ENCODE measurements around the gene POU5F2.

Gene POU5F2

DNA sequence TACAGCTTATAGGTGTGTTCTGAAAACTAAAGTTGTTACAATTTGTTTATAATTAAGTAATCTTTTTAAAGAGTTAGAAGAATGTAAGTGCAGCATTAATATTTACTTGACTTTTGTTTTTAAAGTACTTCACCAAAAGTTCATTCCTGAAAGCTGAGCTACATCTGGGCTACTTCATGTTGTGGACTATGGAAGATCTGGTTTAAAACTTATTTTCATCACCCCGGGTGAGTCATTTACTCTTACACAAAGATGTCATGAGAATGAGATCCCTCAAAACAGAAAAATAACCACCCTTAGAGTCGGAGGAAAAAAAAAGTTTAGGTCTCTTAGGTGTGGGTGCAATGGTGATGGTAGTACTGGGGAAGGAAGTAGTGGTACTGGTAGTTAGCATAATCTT is 5.1 kb downstream of the POU5F2 start:
- Histone ChIP-seq H3K27me3 (replicated peaks; ENCODE audit: control insufficient read depth, insufficient read depth, low read length) (no peaks in the 10 kb centered on the region), H3K9ac (ENCODE audit: low read length) (no peak overlapping the region), H3K4me3 (ENCODE audit: low read length) (no peak overlapping the region), H3K4me1 (ENCODE audit: control insufficient read depth, insufficient read depth, low read length) (no peaks in the 10 kb centered on the region), H3K9me3 (ENCODE audit: control insufficient read depth, low read length) (peaks cover 3% of the 10 kb centered on the region), H3K36me3 (ENCODE audit: control insufficient read depth, insufficient read depth, low read length, severe bottlenecking) (no peaks in the 10 kb centered on the region)
- DNase-seq (ENCODE audit: low read depth): no peak

- DNase-seq (ENCODE audit: low read depth): peak; percentile 15
- no peak overlapping the region for H3K4me3 ChIP-seq (ENCODE audit: low read length)
Observed at GRCh38 chr5:93735378-93735777, 6.0 kb downstream of the POU5F2 start.

DNA sequence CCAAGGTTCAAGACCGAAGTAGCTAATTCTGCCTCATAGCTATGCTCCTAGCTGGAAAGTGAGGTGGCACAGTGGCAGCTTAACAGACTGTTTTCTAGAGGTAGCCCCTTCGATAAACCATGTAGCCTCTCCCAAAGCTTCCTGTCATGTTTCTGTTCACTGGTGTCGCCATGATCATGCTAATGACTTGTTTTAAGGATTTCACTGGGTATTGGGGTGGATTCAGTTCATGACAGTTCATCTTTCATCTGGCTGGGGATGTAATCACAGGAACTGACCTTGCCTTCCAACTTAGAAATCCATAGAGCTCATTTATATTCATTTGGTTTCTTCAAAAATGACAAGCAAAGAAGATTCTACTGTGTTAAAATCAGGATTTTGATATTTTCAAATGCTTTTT is 9.4 kb downstream of the POU5F2 start:
- H3K4me3 ChIP-seq (ENCODE audit: low read length): no peak overlapping the region
- no peaks in the 10 kb centered on the region for H3K27me3 ChIP-seq (replicated peaks; ENCODE audit: control insufficient read depth, insufficient read depth, low read length)
- no peaks in the 10 kb centered on the region for H3K9me3 ChIP-seq (ENCODE audit: control insufficient read depth, low read length)
- H3K36me3 ChIP-seq (ENCODE audit: control insufficient read depth, insufficient read depth, low read length, severe bottlenecking): no peaks in the 10 kb centered on the region
- no peak overlapping the region for H3K9ac ChIP-seq (ENCODE audit: low read length)
- H3K4me1 ChIP-seq (ENCODE audit: control insufficient read depth, insufficient read depth, low read length): no peaks in the 10 kb centered on the region
- DNase-seq (ENCODE audit: low read depth): no peak

More at GRCh38 chr5:93735378-93735777, 6.0 kb downstream of the POU5F2 start:
- H3K4me1 ChIP-seq (ENCODE audit: control insufficient read depth, insufficient read depth, low read length): no peaks in the 10 kb centered on the region
- no peaks in the 10 kb centered on the region for H3K36me3 ChIP-seq (ENCODE audit: control insufficient read depth, insufficient read depth, low read length, severe bottlenecking)
- H3K27me3 ChIP-seq (replicated peaks; ENCODE audit: control insufficient read depth, insufficient read depth, low read length): no peaks in the 10 kb centered on the region
- H3K9ac ChIP-seq (ENCODE audit: low read length): no peak overlapping the region
- H3K9me3 ChIP-seq (ENCODE audit: control insufficient read depth, low read length): peaks cover 3% of the 10 kb centered on the region

- Histone ChIP-seq H3K36me3 (ENCODE audit: control insufficient read depth, insufficient read depth, low read length, severe bottlenecking) (no peaks in the 10 kb centered on the region), H3K9me3 (ENCODE audit: control insufficient read depth, low read length) (no peaks in the 10 kb centered on the region), H3K4me3 (ENCODE audit: low read length) (no peak overlapping the region), H3K4me1 (ENCODE audit: control insufficient read depth, insufficient read depth, low read length) (no peaks in the 10 kb centered on the region), H3K9ac (ENCODE audit: low read length) (no peak overlapping the region), H3K27me3 (replicated peaks; ENCODE audit: control insufficient read depth, insufficient read depth, low read length) (no peaks in the 10 kb centered on the region)
- no peak for DNase-seq (ENCODE audit: low read depth)
Observed at GRCh38 chr5:93726595-93726994, 14.8 kb downstream of the POU5F2 start.

- H3K9me3 ChIP-seq (ENCODE audit: control insufficient read depth, low read length): no peaks in the 10 kb centered on the region
- no peak for DNase-seq (ENCODE audit: low read depth)
- no peak overlapping the region for H3K4me3 ChIP-seq (ENCODE audit: low read length)
- H3K36me3 ChIP-seq (ENCODE audit: control insufficient read depth, insufficient read depth, low read length, severe bottlenecking): no peaks in the 10 kb centered on the region
- H3K9ac ChIP-seq (ENCODE audit: low read length): no peak overlapping the region
- H3K4me1 ChIP-seq (ENCODE audit: control insufficient read depth, insufficient read depth, low read length): no peaks in the 10 kb centered on the region
- no peaks in the 10 kb centered on the region for H3K27me3 ChIP-seq (replicated peaks; ENCODE audit: control insufficient read depth, insufficient read depth, low read length)
Observed at GRCh38 chr5:93724791-93725190, 16.6 kb downstream of the POU5F2 start.

- DNase-seq (ENCODE audit: low read depth): no peak
- Histone ChIP-seq H3K4me3 (ENCODE audit: low read length) (no peak overlapping the region), H3K27me3 (replicated peaks; ENCODE audit: control insufficient read depth, insufficient read depth, low read length) (no peaks in the 10 kb centered on the region), H3K9me3 (ENCODE audit: control insufficient read depth, low read length) (no peaks in the 10 kb centered on the region), H3K36me3 (ENCODE audit: control insufficient read depth, insufficient read depth, low read length, severe bottlenecking) (no peaks in the 10 kb centered on the region), H3K4me1 (ENCODE audit: control insufficient read depth, insufficient read depth, low read length) (no peaks in the 10 kb centered on the region), H3K9ac (ENCODE audit: low read length) (no peak overlapping the region)
Observed at GRCh38 chr5:93723681-93724080, 17.7 kb downstream of the POU5F2 start.

GRCh38 chr5:93723005-93723404 is 18.4 kb downstream of the POU5F2 start:
- H3K4me3 ChIP-seq (ENCODE audit: low read length): no peak overlapping the region
- H3K27me3 ChIP-seq (replicated peaks; ENCODE audit: control insufficient read depth, insufficient read depth, low read length): no peaks in the 10 kb centered on the region
- H3K4me1 ChIP-seq (ENCODE audit: control insufficient read depth, insufficient read depth, low read length): no peaks in the 10 kb centered on the region
- H3K9me3 ChIP-seq (ENCODE audit: control insufficient read depth, low read length): no peaks in the 10 kb centered on the region
- H3K36me3 ChIP-seq (ENCODE audit: control insufficient read depth, insufficient read depth, low read length, severe bottlenecking): no peaks in the 10 kb centered on the region
- DNase-seq (ENCODE audit: low read depth): no peak
- H3K9ac ChIP-seq (ENCODE audit: low read length): no peak overlapping the region

GRCh38 chr5:93722588-93722987 is 18.8 kb downstream of the POU5F2 start:
- H3K4me1 ChIP-seq (ENCODE audit: control insufficient read depth, insufficient read depth, low read length): no peaks in the 10 kb centered on the region
- no peaks in the 10 kb centered on the region for H3K36me3 ChIP-seq (ENCODE audit: control insufficient read depth, insufficient read depth, low read length, severe bottlenecking)
- H3K9me3 ChIP-seq (ENCODE audit: control insufficient read depth, low read length): no peaks in the 10 kb centered on the region
- no peak overlapping the region for H3K4me3 ChIP-seq (ENCODE audit: low read length)
- H3K9ac ChIP-seq (ENCODE audit: low read length): no peak overlapping the region
- DNase-seq (ENCODE audit: low read depth): no peak
- no peaks in the 10 kb centered on the region for H3K27me3 ChIP-seq (replicated peaks; ENCODE audit: control insufficient read depth, insufficient read depth, low read length)

- no peaks in the 10 kb centered on the region for H3K9me3 ChIP-seq (ENCODE audit: control insufficient read depth, low read length)
- H3K4me3 ChIP-seq (ENCODE audit: low read length): no peak overlapping the region
- no peaks in the 10 kb centered on the region for H3K36me3 ChIP-seq (ENCODE audit: control insufficient read depth, insufficient read depth, low read length, severe bottlenecking)
- no peaks in the 10 kb centered on the region for H3K27me3 ChIP-seq (replicated peaks; ENCODE audit: control insufficient read depth, insufficient read depth, low read length)
- DNase-seq (ENCODE audit: low read depth): no peak
- no peak overlapping the region for H3K9ac ChIP-seq (ENCODE audit: low read length)
- H3K4me1 ChIP-seq (ENCODE audit: control insufficient read depth, insufficient read depth, low read length): no peaks in the 10 kb centered on the region
Observed at GRCh38 chr5:93721511-93721910, 19.9 kb downstream of the POU5F2 start.

GRCh38 chr5:93721071-93721470 is 20.3 kb downstream of the POU5F2 start:
- no peaks in the 10 kb centered on the region for H3K9me3 ChIP-seq (ENCODE audit: control insufficient read depth, low read length)
- no peaks in the 10 kb centered on the region for H3K27me3 ChIP-seq (replicated peaks; ENCODE audit: control insufficient read depth, insufficient read depth, low read length)
- no peak overlapping the region for H3K9ac ChIP-seq (ENCODE audit: low read length)
- no peaks in the 10 kb centered on the region for H3K36me3 ChIP-seq (ENCODE audit: control insufficient read depth, insufficient read depth, low read length, severe bottlenecking)
- no peak for DNase-seq (ENCODE audit: low read depth)
- H3K4me3 ChIP-seq (ENCODE audit: low read length): no peak overlapping the region
- H3K4me1 ChIP-seq (ENCODE audit: control insufficient read depth, insufficient read depth, low read length): no peaks in the 10 kb centered on the region

DNA sequence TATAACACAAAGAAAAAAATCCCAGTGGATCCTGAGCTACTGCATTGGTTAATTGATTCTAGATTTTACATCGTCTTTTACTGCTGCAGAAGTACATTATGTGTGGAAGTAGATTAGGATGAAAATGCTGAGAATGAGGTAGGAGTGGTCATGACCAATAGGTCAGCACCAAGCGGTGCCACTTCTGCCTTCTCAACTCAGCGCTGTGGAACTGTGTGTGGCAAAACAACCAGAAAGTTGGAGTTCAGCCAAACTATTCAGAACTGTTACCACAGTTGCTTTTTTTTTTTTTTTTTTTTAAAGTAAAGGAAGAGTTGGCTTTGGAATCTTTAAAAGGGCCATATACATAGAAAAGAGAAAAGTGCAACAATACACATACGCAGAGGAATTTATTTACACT is 24.2 kb downstream of the POU5F2 start:
- no peak overlapping the region for H3K9ac ChIP-seq (ENCODE audit: low read length)
- no peaks in the 10 kb centered on the region for H3K9me3 ChIP-seq (ENCODE audit: control insufficient read depth, low read length)
- peak; percentile 44 for DNase-seq (ENCODE audit: low read depth)
- no peaks in the 10 kb centered on the region for H3K36me3 ChIP-seq (ENCODE audit: control insufficient read depth, insufficient read depth, low read length, severe bottlenecking)
- H3K4me3 ChIP-seq (ENCODE audit: low read length): no peak overlapping the region
- H3K4me1 ChIP-seq (ENCODE audit: control insufficient read depth, insufficient read depth, low read length): no peaks in the 10 kb centered on the region
- no peaks in the 10 kb centered on the region for H3K27me3 ChIP-seq (replicated peaks; ENCODE audit: control insufficient read depth, insufficient read depth, low read length)

DNA sequence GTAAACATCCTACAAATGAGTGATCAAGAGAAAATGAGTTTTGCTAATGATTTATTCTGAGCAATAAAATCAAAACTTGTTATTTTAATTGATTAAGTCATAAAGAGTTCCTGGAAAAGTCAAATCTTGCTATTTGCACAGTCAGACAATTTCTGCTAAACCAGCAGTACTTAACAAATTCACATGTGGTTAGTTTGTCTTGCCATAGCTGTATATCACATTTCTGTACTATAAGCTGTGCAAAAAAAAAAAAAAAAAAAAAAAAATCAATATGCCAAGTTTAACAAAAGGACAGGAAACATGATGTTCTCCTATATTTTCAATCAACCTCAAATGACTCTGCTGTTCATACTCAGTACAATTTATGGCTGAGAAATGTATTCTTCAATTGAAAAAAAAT is 24.9 kb downstream of the POU5F2 start:
- Histone ChIP-seq H3K4me1 (ENCODE audit: control insufficient read depth, insufficient read depth, low read length) (no peaks in the 10 kb centered on the region), H3K4me3 (ENCODE audit: low read length) (no peak overlapping the region), H3K27me3 (replicated peaks; ENCODE audit: control insufficient read depth, insufficient read depth, low read length) (no peaks in the 10 kb centered on the region), H3K9ac (ENCODE audit: low read length) (no peak overlapping the region), H3K36me3 (ENCODE audit: control insufficient read depth, insufficient read depth, low read length, severe bottlenecking) (no peaks in the 10 kb centered on the region), H3K9me3 (ENCODE audit: control insufficient read depth, low read length) (no peaks in the 10 kb centered on the region)
- DNase-seq (ENCODE audit: low read depth): no peak
